HG03378 (cell line): ENCODE measurements around the gene ISYNA1.
"Not testable (repeated sequence)": the region's sequence is repeated elsewhere in the genome, so short reads cannot be mapped to it uniquely, and the experiment has no call there.

Experiments used
- ATAC-seq: cut with Tn5 transposase; IDR thresholded peaks from one replicate; pipeline ENCODE4 v1.9.1; 2021; ENCODE audit warnings: mild to moderate bottlenecking, moderate library complexity; ENCODE audit not compliant: unreplicated experiment

The ISYNA1 gene

DNA sequence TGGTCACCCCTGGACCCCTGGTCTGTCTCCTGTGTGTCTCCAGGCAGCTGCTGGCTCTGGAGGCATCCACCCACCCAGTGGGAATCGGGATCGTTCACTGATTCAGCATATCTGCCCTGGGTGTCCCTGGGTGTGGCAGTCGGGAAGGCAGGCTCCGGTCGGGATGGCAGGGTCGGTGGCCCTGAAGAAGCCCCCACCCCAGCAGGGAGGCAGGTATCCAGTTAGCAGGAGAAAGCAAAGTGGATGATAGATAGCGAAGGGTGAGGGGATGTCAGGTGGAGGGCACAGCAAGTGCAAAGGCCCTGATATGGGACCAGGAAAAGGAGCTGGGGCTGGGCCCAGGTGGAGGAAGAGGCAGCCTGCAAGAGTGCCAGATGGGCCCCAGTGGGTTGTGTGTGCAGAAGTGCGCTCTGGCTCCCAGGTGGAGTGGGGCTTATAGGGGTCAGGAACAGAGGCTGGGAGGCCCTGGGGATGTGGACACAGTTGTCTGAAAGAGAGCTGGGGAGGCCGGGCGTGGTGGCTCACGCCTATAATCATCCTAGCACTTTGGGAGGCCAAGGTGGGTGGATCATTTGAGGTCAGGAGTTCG, 16.5 kb downstream of the ISYNA1 start:
- ATAC-seq: no peak

DNA sequence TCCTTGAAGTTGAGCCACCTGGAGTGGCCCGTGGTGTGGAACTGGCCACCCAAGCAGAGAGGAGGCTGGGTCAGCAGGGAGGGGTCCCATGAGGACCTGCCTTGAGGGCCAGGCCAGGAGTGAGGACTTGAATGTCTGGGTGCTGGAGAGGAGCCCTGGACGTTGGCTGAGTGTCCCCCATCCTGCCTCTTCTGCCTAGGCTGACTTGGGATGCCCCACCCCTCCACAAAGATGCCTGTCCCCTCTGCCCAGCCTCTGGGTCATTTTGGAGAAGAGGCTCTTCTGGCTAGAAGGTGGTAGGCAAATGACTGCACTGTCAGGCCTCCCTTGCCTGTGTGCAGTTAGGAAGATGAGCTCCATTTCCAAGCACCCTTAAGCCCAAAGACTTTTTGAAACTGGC, 17.0 kb downstream of the ISYNA1 start:
- no peak for ATAC-seq

DNA sequence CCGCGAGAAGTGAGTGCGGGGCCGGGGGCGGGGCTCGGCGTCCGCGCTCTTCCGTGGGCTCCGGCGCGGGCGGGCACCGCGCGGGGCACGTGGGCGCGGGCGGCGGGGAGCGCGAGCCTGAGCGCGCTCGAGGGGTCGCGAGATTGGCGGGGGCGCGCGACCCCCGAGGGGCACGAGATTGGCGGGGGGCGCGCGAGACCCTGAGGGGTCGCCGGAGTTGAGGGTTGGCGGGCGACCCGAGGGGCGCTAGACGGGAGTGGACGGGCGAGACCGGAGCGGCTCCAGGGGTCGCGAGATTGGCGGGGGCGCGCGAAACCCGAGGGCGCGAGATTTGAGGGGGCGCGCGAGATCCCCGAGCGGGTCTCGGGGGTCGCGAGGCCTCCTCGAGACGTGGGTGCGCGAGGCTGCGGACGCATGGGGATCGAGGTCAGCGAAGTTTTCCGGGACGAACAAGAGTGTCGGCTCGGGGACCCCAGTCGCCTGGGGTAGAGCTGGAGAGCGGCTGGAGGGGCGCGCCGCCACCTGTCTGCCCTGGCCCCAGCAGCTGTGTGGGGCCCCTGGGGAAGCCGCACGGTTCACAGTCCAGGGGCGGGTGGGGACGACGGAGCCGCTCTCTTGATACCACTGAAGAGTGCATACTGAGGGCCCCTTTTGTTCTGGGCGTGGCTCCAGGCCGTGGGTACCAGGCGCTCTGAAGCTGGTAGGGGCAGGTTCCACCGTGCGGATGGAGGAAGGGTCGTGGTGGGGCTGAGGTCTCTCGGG, 18.1 kb downstream of the ISYNA1 start:
- no peak for ATAC-seq

DNA sequence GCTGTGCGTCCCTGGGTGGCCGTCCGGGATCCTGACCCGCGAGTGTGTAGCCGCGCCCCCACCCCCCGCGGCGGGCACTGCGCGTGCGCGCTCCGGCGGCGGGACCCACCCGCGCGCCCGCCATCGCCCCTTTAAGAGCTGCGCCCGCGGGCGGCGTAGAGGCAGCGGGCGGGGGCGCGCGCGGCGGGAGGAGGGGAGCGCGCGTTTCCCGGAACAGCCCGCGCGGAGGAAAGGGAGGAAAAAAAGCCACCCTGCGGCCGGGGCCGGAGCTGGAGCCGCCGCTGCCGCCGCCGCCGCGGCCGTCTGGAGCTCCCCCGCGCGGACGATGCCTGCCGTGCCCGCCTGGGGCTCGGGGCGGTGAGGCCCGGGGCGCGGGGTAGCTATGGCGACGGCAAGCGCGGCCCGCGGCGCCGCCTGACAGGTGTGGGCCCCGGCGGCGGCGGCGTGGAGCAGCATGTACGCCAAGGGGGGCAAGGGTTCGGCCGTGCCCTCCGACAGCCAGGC, 18.7 kb downstream of the ISYNA1 start, which contains the start of gene SSBP4:
SSBP4 (plus strand) TSS at position 204 of the 504 bp plus-strand sequence; CDS start at position 455, 251 bp downstream.
- ATAC-seq: no peak

DNA sequence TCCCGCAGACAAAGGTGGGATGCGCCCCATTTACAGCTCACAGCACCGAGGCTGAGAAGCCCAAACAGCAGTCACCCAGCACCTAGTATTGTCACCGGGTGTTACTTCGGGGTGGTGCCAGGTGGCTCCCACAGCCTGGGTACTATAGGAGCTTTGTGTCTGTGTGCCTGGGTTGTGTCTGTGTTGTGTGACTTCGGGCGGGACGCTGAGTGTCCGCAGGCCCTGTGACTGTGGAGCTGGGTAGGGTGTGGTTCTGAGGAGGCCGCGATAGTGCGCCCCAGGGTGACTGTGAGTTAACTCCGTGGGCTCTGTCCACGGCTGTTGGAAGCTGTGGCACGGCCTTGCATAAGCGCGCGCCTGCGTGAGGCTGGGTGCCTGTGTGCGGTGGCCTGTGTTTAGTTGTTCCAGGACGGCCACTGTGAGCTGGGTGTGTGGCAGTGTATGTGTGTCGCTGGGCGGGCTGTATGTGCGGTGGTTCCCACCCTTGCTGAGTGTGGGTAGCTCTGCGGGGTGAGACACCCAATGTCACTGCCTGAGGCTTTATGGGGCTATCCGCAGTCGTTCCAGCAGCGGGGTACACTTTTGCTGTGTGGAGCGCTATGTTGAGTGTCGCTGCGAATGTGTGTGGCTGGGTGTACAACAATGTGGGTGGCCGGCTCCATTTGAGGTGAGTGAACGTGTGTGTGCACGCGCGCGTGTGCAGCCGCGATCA, 19.3 kb downstream of the ISYNA1 start:
- ATAC-seq: no peak

DNA sequence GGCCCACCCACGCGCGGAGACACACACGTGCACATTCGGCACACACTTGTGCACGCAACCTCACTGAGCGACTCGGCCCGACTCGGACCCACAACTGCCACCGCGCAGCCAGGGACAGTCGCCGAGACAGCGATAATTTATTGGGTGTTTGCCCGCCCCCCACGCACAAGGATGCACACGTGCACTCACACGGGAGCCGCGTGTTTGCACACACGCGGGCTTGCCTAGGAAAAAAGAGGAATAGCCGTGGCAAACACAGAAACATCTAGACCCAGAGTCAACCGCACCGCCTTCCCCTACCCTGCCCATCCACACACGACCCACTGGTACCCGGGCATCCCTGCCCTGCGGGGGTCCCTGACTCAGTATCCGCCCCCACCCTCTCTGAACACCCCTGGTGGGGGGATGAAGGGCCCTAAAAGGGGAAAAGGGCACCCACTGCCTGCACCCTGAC, 19.9 kb downstream of the ISYNA1 start:
- ATAC-seq: no peak

DNA sequence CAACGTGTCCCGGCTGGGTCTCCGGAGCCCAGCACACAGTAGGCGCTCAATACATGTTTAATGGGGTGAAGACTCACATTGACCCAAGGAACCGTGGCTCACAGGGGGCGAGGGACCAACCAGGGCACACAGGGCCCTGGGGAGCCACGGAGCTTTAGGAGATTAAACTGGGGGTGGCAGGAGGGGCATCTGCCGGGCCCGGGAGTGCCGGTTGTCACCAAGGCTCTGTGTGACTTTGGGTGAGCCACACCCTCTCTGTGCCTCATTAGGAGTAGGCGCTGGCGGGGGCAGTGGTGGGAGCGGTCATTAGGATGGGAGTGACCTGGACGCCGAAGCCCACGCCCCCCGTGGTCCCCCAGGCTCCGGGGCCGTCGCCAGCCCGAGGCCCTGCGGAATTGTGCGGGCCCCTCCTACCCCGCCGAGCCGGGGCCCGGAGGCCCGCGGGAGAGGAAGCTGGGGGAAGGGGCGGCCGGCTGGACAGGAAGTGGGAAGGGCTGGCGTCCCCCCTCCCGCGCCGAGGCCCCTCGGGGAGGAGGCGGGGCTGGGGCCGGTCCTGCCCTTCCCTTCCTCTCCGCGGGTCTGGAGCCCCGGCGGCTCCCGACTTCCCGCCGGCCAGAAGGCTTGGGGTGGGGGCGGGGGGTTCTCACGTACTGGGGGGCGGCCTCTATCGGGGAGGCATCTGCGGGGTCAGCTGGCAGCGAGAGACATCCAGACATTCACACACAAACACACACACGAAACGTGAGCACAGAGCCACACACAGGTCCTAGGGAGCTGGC, 20.5 kb downstream of the ISYNA1 start:
- ATAC-seq: no peak

DNA sequence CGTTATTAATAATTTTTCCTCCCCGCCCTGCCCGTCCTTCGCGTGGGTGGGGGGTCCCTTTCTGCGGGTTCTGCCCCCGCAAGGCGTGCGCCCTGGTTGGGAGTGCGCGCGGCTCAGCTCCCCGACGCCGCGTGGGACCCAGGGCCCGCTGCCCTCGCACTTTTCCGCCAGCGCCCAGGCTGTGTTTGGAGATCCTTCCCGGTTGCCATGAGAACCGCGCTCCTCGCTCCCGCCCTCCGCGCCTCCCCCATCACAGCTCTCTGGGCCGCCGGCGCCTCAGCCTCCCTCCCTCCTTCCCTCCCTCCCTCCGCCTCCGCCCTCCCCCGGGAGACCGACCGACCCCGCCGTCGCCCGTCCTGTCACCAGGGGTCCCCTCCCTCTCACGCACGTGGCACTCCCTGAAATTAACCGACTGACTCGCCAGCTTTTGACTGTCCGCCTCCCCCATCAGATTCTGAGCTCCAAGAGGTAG, 21.1 kb downstream of the ISYNA1 start:
- no peak for ATAC-seq

DNA sequence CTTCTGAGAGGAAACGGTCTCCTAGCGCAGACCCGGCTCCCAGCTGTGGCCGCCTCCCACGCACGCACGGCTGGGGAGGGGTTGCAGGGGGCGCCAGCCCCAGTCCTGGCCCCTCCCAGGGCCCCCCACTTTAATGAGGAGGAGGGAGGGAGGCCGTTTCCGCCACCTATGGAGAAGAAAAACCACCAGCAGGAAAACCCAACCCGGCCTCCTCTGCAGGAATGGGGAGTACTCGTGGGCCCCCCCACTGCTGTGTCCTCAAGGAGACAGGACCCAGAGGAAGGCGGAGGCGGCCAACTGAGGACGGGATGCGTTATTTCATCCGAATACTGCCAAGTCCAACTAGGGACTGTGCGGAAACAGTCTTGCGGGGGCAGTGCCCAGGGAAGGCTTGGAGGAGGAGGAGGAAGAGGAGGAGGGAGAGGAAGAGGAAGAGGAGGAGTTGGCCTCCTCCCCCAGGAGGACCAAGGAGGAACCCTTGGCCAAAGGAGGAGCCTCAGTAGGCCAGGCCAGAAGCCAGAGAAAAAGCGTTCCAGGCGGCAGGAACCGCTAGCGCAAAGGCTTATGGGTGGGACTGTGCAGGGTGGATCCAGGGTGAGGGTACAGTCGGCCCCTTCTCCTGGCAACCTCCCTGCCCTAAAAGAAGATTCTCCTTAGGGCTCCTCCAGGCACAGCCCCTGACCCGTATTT, 22.6 kb downstream of the ISYNA1 start:
- no peak for ATAC-seq

DNA sequence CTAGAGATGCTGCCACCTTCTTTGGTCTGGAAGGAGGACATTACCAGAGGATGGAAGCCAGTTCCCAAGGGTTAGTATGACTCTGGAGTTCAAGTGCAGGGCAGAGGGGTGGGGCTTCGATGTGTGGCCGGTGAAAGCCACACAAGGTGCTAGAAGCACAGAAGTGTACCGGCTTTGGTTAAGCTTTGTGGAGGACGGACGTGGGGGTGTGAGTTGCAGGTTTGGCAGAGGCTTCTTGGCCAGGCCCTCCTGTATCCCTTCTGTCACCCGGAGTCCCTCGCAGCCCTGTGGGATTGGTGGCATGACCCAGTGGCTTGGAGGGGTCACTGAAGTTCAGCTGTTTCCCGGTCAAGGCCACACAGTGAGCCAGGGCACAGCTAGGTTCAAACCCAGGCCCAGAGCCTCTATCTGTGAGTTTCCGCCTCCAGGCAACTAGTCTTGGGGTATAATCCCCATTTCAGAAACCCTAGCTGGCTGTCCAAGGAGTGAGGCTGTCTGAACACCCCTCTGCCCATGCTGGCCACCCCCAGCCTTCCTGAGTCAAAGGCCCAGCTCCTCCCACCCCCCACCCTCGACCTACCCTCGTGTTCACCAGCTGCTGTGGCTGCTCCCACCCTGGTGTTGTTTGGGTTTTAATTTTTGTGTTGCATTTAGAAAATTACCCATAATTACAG, 23.3 kb downstream of the ISYNA1 start:
- ATAC-seq: no peak

DNA sequence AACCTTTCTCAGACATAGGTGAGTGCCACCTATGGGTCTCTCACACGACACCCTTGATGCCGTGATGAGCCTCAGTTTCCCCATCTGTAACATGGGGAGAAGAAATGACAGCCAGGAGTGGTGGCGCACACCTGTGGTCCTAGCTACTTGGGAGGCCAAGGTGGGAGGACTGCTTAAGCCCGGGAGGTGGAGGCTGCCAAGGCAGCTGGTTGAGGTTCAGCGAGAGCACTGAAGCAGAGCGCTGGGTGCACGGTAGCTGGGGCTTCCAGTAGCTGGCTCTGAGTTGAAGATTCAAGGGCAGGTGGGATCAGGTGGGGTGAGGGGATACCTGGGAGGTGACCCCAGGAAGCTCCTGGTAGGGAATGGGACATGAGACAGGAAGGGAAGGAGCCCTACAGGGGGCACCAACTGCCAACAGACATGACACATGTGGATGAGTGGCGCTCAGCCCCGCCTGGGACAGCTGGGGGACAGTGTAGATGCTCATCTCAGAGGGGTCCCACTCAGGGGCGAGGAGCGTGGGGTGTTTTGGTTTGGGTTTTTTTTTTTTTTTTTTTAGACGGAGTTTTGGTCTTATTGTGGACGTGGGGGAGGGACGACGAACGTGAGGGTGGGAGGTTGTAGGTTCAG, 25.2 kb downstream of the ISYNA1 start:
- ATAC-seq: no peak

DNA sequence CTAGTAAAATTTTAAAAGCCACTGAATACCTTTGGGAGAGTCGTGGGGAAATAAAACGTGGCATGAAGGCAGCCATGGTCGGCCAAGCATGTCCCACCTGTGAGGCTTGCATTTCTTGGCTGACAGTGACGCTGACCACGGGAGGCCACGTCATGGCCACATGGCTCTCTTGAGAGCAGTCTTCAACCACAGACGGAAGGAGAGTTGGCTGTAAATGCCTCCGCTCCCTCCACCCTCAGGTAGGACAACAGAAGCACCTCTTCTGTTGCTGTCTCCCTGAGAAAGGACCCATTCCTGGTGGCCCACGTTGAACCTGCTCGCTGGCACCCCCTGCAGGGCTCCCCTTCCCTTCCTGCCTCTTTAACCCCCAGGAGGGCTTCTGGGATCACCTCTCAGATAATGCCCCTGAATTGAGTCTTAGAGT, 29.9 kb downstream of the ISYNA1 start:
- ATAC-seq: peak; percentile 66

DNA sequence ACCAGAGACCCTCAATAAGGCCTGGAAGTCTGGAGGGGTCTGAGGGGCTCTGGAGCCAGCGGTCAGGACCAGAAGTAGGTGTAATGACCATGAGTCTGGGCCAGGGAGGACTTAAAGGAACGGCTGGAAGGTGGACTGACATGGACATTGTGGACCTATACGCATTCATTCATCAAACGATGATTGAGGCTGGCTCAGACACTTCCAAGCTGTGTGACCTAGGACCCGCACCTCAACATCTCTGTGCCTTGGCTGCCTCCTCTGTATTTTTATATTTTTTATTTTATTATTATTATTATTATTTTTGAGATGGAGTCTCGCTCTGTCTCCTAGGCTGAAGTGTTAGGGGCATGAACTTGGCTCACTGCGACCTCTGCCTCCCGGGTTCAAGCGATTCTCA, 31.2 kb downstream of the ISYNA1 start:
- ATAC-seq: no peak

DNA sequence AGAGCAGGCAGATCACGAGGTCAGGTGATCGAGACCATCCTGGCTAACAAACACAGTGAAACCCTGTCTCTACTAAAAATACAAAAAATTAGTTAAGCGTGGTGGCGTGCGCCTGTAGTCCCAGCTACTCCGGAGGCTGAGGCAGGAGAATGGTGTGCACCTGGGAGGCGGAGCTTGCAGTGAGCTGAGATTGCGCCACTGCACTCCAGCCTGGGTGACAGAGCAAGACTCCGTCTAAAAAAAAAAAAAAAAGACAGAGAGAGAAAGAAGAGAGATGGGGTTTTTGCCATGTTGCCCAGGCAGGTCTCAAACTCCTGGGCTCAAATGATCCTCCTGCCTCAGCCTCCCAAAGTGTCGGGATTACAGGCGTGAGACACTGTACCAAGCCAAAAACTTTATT, 32.2 kb downstream of the ISYNA1 start:
- not testable (repeated sequence) for ATAC-seq

DNA sequence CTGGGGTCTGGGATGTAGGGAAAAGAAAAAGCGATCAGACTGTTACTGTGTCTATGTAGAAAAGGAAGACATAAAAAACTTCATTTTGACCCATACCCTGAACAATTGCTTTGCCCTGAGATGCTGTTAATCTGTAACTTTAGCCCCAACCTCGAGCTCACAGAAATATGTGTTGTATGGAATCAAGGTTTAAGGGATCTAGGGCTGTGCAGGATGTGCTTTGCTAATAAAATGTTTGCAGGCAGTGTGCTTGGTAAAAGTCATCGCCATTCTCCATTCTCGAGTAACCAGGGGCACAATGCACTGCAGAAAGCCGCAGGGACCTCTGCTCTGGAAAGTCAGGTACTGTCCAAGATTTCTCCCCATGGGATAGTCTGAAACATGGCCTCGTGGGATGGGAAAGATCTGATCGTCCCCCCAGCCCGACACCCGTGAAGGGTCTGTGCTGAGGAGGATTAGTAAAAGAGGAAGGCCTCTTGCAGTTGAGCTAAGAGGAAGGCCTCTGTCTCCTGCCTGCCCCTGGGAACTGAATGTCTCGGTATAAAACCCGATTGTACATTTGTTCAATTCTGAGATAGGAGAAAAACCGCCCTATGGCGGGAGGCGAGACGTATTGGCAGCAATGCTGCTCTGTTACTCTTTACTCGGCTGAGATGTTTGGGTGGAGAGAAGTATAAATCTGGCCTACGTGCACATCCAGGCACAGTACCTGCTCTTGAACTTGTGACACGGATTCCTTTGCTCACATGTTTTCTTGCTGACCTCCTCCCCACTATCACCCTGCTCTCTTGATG, 35.3 kb downstream of the ISYNA1 start:
- not testable (repeated sequence) for ATAC-seq

DNA sequence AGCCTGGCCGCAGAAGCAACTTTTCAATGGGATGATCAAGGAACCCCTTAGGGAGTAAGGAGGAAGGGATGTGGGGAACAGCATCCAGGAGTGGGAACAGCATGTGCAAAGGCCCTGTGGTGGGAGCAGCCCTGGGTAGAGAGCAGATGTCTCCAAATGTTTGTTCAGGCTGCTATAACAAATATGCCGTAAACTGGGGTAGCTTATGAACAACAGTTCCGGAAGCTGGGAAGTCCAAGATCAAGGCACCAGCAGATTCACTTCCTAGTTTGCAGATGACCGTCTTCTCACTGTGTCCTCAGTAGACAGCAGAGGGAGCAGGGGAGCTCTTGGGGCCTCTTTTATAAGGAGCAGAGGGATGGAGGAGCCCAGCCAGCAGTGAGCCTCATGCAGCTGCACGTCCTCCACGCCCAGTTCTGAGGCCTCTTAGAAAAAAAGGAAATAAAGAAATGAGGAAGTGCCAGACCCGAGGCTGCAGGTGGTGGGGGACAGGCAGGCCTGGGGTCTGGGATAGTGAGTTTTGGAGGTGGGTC, 36.3 kb downstream of the ISYNA1 start:
- ATAC-seq: no peak

DNA sequence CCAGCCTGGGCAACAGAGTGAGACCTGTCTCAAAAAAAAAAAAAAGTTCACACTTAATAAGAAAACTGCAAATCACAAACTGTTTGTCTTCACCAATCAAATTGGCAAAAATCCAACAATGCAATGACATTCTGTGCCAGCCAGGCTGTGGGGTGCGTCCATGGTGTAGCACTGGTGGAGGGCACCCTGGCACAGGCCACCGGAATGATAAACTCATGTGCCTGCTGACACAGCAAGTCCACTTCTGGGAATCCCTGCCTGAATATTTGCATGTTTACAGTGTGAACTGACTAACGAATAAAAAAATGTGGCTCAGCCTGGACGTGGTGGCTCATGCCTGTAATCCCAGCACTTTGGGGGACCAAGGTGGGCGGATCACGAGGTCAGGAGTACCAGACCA, 38.9 kb downstream of the ISYNA1 start:
- ATAC-seq: no peak
